GM12878 (cell line): ENCODE measurements around the gene LSP1. TPM values are rescaled to one million over a fixed set of nuclear protein-coding genes. Genes with fewer than 3 reads are reported as not detected.

Experiments used
- BACH1 ChIP-seq: fragments of 450-650 bp; IDR thresholded peaks from 2 replicates; pipeline ENCODE4 v1.6.1; 2017; ENCODE audit warnings: mild to moderate bottlenecking, borderline replicate concordance
- BCL11A ChIP-seq: IDR thresholded peaks from 2 replicates; pipeline ENCODE4 v1.6.1; 2011; ENCODE audit warnings: low read depth, low read length
- CHD4 ChIP-seq: fragments of 200-600 bp; sonication (generic); IDR thresholded peaks from 2 replicates; pipeline ENCODE4 v1.6.1; 2016; ENCODE audit warnings: mild to moderate bottlenecking
- EP300 ChIP-seq, 2 experiments: fragments of 150-350 bp in 1 of 2; IDR thresholded peaks; 2 replicates each; pipeline ENCODE4 v1.6.1; 2011 to 2012; ENCODE audit warnings: low read depth in 2 of 2, low read length in 2 of 2, borderline replicate concordance in 1 of 2, improper control_type of control experiment in 1 of 2, inconsistent platforms in 1 of 2; ENCODE audit not compliant: control insufficient read depth in 1 of 2
- GATAD2B ChIP-seq: fragments of 450-650 bp; conservative IDR thresholded peaks from 2 replicates; pipeline ENCODE4 v1.6.1; 2017; ENCODE audit warnings: low read depth, mild to moderate bottlenecking, moderate library complexity
- HSF1 ChIP-seq: fragments of 150-350 bp; IDR thresholded peaks from 2 replicates; pipeline ENCODE4 v1.6.1; 2014; ENCODE audit warnings: mild to moderate bottlenecking, low read depth, low read length
- IKZF2 ChIP-seq, 2 experiments: fragments of 450-650 bp; IDR thresholded peaks; 2 replicates each; pipeline ENCODE4 v1.6.1; 2017; ENCODE audit warnings: mild to moderate bottlenecking in 2 of 2, moderate library complexity in 2 of 2
- IRF4 ChIP-seq: IDR thresholded peaks from 2 replicates; pipeline ENCODE4 v1.6.1; 2011; ENCODE audit warnings: low read depth, low read length
- KAT2A ChIP-seq: conservative IDR thresholded peaks from 2 replicates; pipeline ENCODE4 v1.6.1; 2011; ENCODE audit warnings: low read depth, low read length; ENCODE audit not compliant: control insufficient read depth
- LARP7 ChIP-seq: fragments of 450-650 bp; IDR thresholded peaks from 2 replicates; pipeline ENCODE4 v1.6.1; 2017; ENCODE audit warnings: mild to moderate bottlenecking
- MEF2A ChIP-seq: IDR thresholded peaks from 2 replicates; pipeline ENCODE4 v1.6.1; 2011; ENCODE audit warnings: low read depth, mild to moderate bottlenecking, low read length, moderate library complexity; ENCODE audit not compliant: insufficient read depth
- NFXL1 ChIP-seq: fragments of 450-650 bp; IDR thresholded peaks from 2 replicates; pipeline ENCODE4 v1.6.1; 2017; ENCODE audit warnings: antibody characterized with exemption, mild to moderate bottlenecking, borderline replicate concordance
- PBX3 ChIP-seq: IDR thresholded peaks from 2 replicates; pipeline ENCODE4 v1.6.1; 2011; ENCODE audit warnings: mild to moderate bottlenecking, low read depth, low read length, moderate library complexity; ENCODE audit not compliant: insufficient replicate concordance
- POLR2A ChIP-seq: IDR thresholded peaks from 2 replicates; pipeline ENCODE4 v1.6.1; 2011; ENCODE audit warnings: low read depth, mild to moderate bottlenecking, low read length
- POLR2AphosphoS2 ChIP-seq: IDR thresholded peaks from 2 replicates; pipeline ENCODE4 v1.6.1; 2011; ENCODE audit warnings: low read depth, mild to moderate bottlenecking, low read length, improper control_type of control experiment, moderate library complexity
- RAD21 ChIP-seq: IDR thresholded peaks from 2 replicates; pipeline ENCODE4 v1.6.1; 2011; ENCODE audit warnings: mild to moderate bottlenecking, low read depth, low read length, moderate library complexity; ENCODE audit not compliant: insufficient read depth
- REST ChIP-seq: IDR thresholded peaks from 2 replicates; pipeline ENCODE4 v1.6.1; 2012; ENCODE audit warnings: mild to moderate bottlenecking, low read depth, low read length
- SIN3A ChIP-seq: IDR thresholded peaks from 2 replicates; pipeline ENCODE4 v1.6.1; 2012; ENCODE audit warnings: low read depth, low read length, improper control_type of control experiment
- SMAD1 ChIP-seq: fragments of 450-650 bp; IDR thresholded peaks from 2 replicates; pipeline ENCODE4 v1.6.1; 2018; ENCODE audit warnings: mild to moderate bottlenecking, low read depth; ENCODE audit not compliant: partially characterized antibody
- SPI1 ChIP-seq: IDR thresholded peaks from 2 replicates; pipeline ENCODE4 v1.6.1; 2011; ENCODE audit warnings: low read depth, mild to moderate bottlenecking, low read length, moderate library complexity, borderline replicate concordance; ENCODE audit not compliant: insufficient read depth
- YBX1 ChIP-seq: fragments of 450-650 bp; IDR thresholded peaks from 2 replicates; pipeline ENCODE4 v1.6.1; 2016; ENCODE audit warnings: antibody characterized with exemption
- ZNF384 ChIP-seq: IDR thresholded peaks from 2 replicates; pipeline ENCODE4 v1.6.1; 2012; ENCODE audit warnings: low read depth, mild to moderate bottlenecking, low read length, improper control_type of control experiment, borderline replicate concordance
- ZSCAN29 ChIP-seq: fragments of 450-650 bp; IDR thresholded peaks from 2 replicates; pipeline ENCODE4 v1.6.1; 2017; ENCODE audit warnings: mild to moderate bottlenecking, moderate library complexity
- polyA plus RNA-seq, 11 experiments: library from polyadenylated mRNA; depleted of rRNA in 4 of 11; unstranded in 6 of 11; stranded (reverse) in 5 of 11; fragments of >200 nt; fragmentation: Nextera tagmentation in 4 of 11; fragmentation: Illumina TruSeq in 1 of 11; extraction: Ambion mirVana in 4 of 11; extraction: Trizol in 1 of 11; gene quantifications; 1 replicate in 1 of 11; 2 replicates in 10 of 11; pipeline versions ENCODE4 v1.2.1 to v1.2.3, GENCODE V29; 2011 to 2016; ENCODE audit warnings: inconsistent platforms in 2 of 11, missing spikeins in 2 of 11, low read depth in 1 of 11
- total RNA-seq, 4 experiments: library from RNA; depleted of rRNA in 3 of 4; stranded (reverse); fragments of >200 nt in 3 of 4; fragmentation: Illumina TruSeq in 1 of 4; extraction: Trizol in 1 of 4; gene quantifications; 2 replicates each; pipeline versions ENCODE4 v1.2.1 to v1.2.3, GENCODE V29; 2013 to 2021
- TF ChIP-seq, protein P1 (sequence below): IDR thresholded peaks from 2 replicates; pipeline ENCODE4 v1.6.1; 2012; ENCODE audit warnings: low read depth, low read length, improper control_type of control experiment

The LSP1 gene
- total and polyA plus RNA-seq, 10 of the 15 experiments (the other 5 are each of a cell fraction or from before 2014, with no cell fraction given), result 19.2 to 488 (median 369) TPM

GRCh38 chr11:1916132-1916985 lies 63.5 kb downstream of the LSP1 start (continued):
- TF ChIP-seq HSF1 (no peak), ZSCAN29 (no peak), SPI1 (no peak), GATAD2B (peak; percentile 66; the same call in 1 of the 2 replicates), SIN3A (no peak), BACH1 (no peak), IKZF2 (IDR thresholded peaks at IDR 0.05) (no peak; a peak in 1 of 4 replicates), NFXL1 (no peak), POLR2A (peak; percentile 59), CHD4 (no peak), YBX1 (no peak), MEF2A (no peak), PBX3 (peak; percentile 20), POLR2AphosphoS2 (no peak; the same call in 1 of the 2 replicates), REST (no peak), EP300 (IDR thresholded peaks at IDR 0.05; ENCODE audit: borderline replicate concordance in 1 of 2, control insufficient read depth in 1 of 2, low read depth in 2 of 2, low read length in 2 of 2) (no peak), BCL11A (no peak), SMAD1 (no peak), LARP7 (no peak), IRF4 (0 out of 2 replicates have a peak, but pooled peaks have one; percentile 47), RAD21 (no peak), ZNF384 (no peak), KAT2A (no peak)
- TF ChIP-seq, protein P1, sequence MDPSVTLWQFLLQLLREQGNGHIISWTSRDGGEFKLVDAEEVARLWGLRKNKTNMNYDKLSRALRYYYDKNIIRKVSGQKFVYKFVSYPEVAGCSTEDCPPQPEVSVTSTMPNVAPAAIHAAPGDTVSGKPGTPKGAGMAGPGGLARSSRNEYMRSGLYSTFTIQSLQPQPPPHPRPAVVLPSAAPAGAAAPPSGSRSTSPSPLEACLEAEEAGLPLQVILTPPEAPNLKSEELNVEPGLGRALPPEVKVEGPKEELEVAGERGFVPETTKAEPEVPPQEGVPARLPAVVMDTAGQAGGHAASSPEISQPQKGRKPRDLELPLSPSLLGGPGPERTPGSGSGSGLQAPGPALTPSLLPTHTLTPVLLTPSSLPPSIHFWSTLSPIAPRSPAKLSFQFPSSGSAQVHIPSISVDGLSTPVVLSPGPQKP, result no peak
